ENCODE data around the gene PIP4K2C.

Gene PIP4K2C

DNA sequence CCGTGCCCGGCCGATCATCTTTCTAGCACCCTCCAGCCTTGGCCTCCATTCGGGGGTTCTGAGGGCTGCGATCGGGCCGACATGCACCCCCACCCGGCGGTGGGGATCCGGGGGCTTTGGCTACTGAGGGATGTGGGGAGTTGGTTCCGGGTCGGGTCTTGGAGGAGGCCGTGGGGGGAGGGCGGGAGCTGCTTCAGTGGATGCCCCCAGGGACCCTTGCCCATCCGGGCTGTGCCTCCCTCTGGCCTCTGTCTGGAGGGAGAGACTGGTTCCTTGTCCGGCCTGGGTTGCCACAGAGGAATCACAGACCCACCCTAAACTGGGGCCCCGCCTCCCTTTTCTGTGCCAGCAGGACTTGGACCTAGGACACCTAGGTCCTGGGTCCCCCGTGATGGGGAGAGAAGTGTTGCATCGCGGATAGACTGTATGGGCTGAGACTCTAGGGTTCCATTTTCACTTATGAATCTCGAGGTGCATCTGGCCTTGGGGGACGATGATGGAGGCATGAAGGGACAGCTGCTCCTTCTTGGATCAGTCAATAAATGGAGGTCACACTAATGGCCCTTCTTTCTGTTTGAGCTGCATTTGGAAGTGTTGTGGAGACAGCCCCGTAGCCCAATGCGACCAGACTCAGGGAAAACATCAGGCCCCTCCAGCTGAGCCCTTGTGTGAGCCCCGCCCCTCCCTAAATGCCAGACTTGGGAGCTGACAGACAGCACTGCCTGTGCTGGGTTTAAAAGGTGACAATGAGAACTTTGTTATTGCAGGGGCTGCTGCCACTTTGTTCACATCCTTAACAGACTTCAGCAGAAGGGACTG lies 14.2 kb downstream of the PIP4K2C start:
- Histone ChIP-seq H3K36me3 (replicated peaks; ENCODE audit: insufficient read depth, low read length) (no peaks in the 10 kb centered on the region), H4K20me1 (ENCODE audit: insufficient read depth, low read length) (no peaks in the 10 kb centered on the region), H2AFZ (ENCODE audit: low read length) (peak overlapping the region; percentile 64), H3K27ac (ENCODE audit: low read length) (no peak overlapping the region), H3K9me3 (replicated peaks; ENCODE audit: insufficient read depth, low read length) (no peaks in the 10 kb centered on the region), H3K9me2 (replicated peaks; ENCODE audit: insufficient read depth, low read length) (no peaks in the 10 kb centered on the region), H3K4me3 (ENCODE audit: low read length) (peak overlapping the region; percentile 70), H3K27me3 (replicated peaks; ENCODE audit: insufficient read depth, low read length) (no peaks in the 10 kb centered on the region), H3K9ac (ENCODE audit: low read length) (peak overlapping the region; percentile 65), H3K4me1 (ENCODE audit: low read length) (peaks cover 6% of the 10 kb centered on the region; the same call in 1 of the 2 replicates), H3K4me2 (ENCODE audit: low read depth, low read length) (peak overlapping the region; percentile 78), H3K79me2 (ENCODE audit: low read length) (no peaks in the 10 kb centered on the region), H3F3A (ENCODE audit: insufficient read depth, low read length) (no peaks in the 10 kb centered on the region; the same call in 1 of the 2 replicates)
- TF ChIP-seq CTCF (IDR thresholded peaks at IDR 0.05; ENCODE audit: low read length) = no peak
- no peak for TF ChIP-seq EZH2 (optimal IDR thresholded peaks at IDR 0.05; ENCODE audit: low read depth, low read length)
- no peak for TF ChIP-seq EZH2phosphoT487 (IDR thresholded peaks at IDR 0.05; ENCODE audit: low read length)
- no peak for DNase-seq

GRCh38 chr12:57605811-57606311 lies 14.9 kb downstream of the PIP4K2C start:
- peak overlapping the region; percentile 78; the same call in 1 of the 2 replicates for H3K4me2 ChIP-seq (ENCODE audit: low read depth, low read length)
- H3K27me3 ChIP-seq (replicated peaks; ENCODE audit: insufficient read depth, low read length) = no peaks in the 10 kb centered on the region
- DNase-seq = no peak
- H3K79me2 ChIP-seq (ENCODE audit: low read length) = no peaks in the 10 kb centered on the region
- no peak overlapping the region for H2AFZ ChIP-seq (ENCODE audit: low read length)
- TF ChIP-seq EZH2 (optimal IDR thresholded peaks at IDR 0.05; ENCODE audit: low read depth, low read length) = no peak
- TF ChIP-seq EZH2phosphoT487 (IDR thresholded peaks at IDR 0.05; ENCODE audit: low read length) = no peak
- no peak for TF ChIP-seq CTCF (IDR thresholded peaks at IDR 0.05; ENCODE audit: low read length)
- H3K4me3 ChIP-seq (ENCODE audit: low read length) = no peak overlapping the region
- H3F3A ChIP-seq (ENCODE audit: insufficient read depth, low read length) = no peaks in the 10 kb centered on the region; the same call in 1 of the 2 replicates
- H3K9ac ChIP-seq (ENCODE audit: low read length) = no peak overlapping the region
- H3K27ac ChIP-seq (ENCODE audit: low read length) = no peak overlapping the region
- H3K4me1 ChIP-seq (ENCODE audit: low read length) = peaks cover 6% of the 10 kb centered on the region; the same call in 1 of the 2 replicates
- no peaks in the 10 kb centered on the region for H3K9me2 ChIP-seq (replicated peaks; ENCODE audit: insufficient read depth, low read length)
- H3K9me3 ChIP-seq (replicated peaks; ENCODE audit: insufficient read depth, low read length) = no peaks in the 10 kb centered on the region
- H3K36me3 ChIP-seq (replicated peaks; ENCODE audit: insufficient read depth, low read length) = no peaks in the 10 kb centered on the region
- no peaks in the 10 kb centered on the region for H4K20me1 ChIP-seq (ENCODE audit: insufficient read depth, low read length)

DNA sequence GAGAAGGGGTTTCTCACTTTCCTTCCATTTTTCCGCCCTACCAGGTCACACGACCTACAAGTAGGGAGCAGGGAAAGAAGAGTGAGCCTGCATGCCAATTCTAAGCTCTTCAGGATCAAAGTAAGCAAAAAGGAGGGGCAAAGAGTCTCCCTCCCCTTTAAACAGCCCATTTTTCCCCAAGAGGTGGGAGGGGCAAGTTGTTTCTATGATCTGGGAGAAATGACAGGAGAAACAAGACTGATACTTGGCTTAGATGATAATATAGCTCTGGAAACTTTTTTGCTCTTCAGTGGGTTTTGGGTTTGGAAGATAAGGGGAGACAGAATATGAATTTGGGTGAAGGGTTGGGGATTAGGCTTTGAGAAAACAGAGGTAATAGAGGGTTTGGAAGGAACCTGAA lies 15.4 kb downstream of the PIP4K2C start:
- Histone ChIP-seq H3K9me3 (replicated peaks; ENCODE audit: insufficient read depth, low read length) (no peaks in the 10 kb centered on the region), H2AFZ (ENCODE audit: low read length) (no peak overlapping the region), H3K4me3 (ENCODE audit: low read length) (no peak overlapping the region), H3K9ac (ENCODE audit: low read length) (no peak overlapping the region), H3K9me2 (replicated peaks; ENCODE audit: insufficient read depth, low read length) (no peaks in the 10 kb centered on the region), H3K27me3 (replicated peaks; ENCODE audit: insufficient read depth, low read length) (no peaks in the 10 kb centered on the region), H3K27ac (ENCODE audit: low read length) (no peak overlapping the region), H3F3A (ENCODE audit: insufficient read depth, low read length) (no peaks in the 10 kb centered on the region; the same call in 1 of the 2 replicates), H3K4me1 (ENCODE audit: low read length) (peaks cover 6% of the 10 kb centered on the region; the same call in 1 of the 2 replicates), H3K79me2 (ENCODE audit: low read length) (no peaks in the 10 kb centered on the region), H3K36me3 (replicated peaks; ENCODE audit: insufficient read depth, low read length) (no peaks in the 10 kb centered on the region), H4K20me1 (ENCODE audit: insufficient read depth, low read length) (no peaks in the 10 kb centered on the region), H3K4me2 (ENCODE audit: low read depth, low read length) (no peak overlapping the region)
- no peak for TF ChIP-seq CTCF (IDR thresholded peaks at IDR 0.05; ENCODE audit: low read length)
- TF ChIP-seq EZH2 (optimal IDR thresholded peaks at IDR 0.05; ENCODE audit: low read depth, low read length) = no peak
- TF ChIP-seq EZH2phosphoT487 (IDR thresholded peaks at IDR 0.05; ENCODE audit: low read length) = no peak
- DNase-seq = no peak

Measured in MM.1S (cell line).